Left lung (tissue), 10 donors: ENCODE results near the gene APOBEC3A. TPM values are rescaled to one million over a fixed set of nuclear protein-coding genes. Genes with fewer than 3 reads are reported as not detected.
A peak's percentile ranks its signal among the peaks of the same experiment; 100 is the strongest.

ENCODE experiments used
- ATAC-seq: fragments of 200-7000 bp; cut with Tn5 transposase; one replicate; pipeline ENCODE4 v1.9.1; 2020; ENCODE audit warnings: moderate library complexity
- DNase-seq, 4 donors: peaks; one replicate each; pipeline ENCODE4 v3.0.0-alpha.2; 2013 to 2020
- H3K27ac ChIP-seq, 2 donors: fragments of 200-600 bp; sonication (generic) in 1 of 2; one replicate each; pipeline versions ENCODE4 v1.5.0 to v1.8.0; 2020 to 2021
- H3K27me3 ChIP-seq, 2 donors: fragments of 200-600 bp; sonication (generic) in 1 of 2; one replicate each; pipeline versions ENCODE4 v1.5.0 to v1.8.0; 2020 to 2021
- H3K36me3 ChIP-seq, 2 donors: fragments of 200-600 bp; sonication (generic) in 1 of 2; one replicate each; pipeline versions ENCODE4 v1.5.0 to v1.8.0; 2020 to 2021
- H3K4me1 ChIP-seq, 2 donors: fragments of 200-600 bp; one replicate each; pipeline ENCODE4 v1.8.0; 2021
- H3K4me3 ChIP-seq, 2 donors: fragments of 200-600 bp; sonication (generic) in 1 of 2; one replicate each; pipeline versions ENCODE4 v1.5.0 to v1.8.0; 2020 to 2021; ENCODE audit warnings: mild to moderate bottlenecking in 1 of 2
- H3K9me3 ChIP-seq, 2 donors: fragments of 200-600 bp; sonication (generic) in 1 of 2; one replicate each; pipeline versions ENCODE4 v1.5.0 to v1.8.0; 2020 to 2021
- CTCF ChIP-seq, 2 donors: fragments of 200-600 bp; sonication (generic) in 1 of 2; IDR thresholded peaks; one replicate each; pipeline versions ENCODE4 v1.5.0 to v1.8.0; 2021; ENCODE audit warnings: antibody characterized with exemption in 2 of 2
- intact Hi-C, 2 donors: fragments of 100-400 bp; cut with DNase I; formaldehyde crosslinking; loops; one replicate each; pipeline versions ENCODE4 v1.11.2 to v1.14.2; 2022
- polyA plus RNA-seq, 6 donors: library from polyadenylated mRNA; unstranded; fragments of 120-200 nt; gene quantifications; one replicate each; pipeline ENCODE4 v1.2.1, GENCODE V29; 2013; ENCODE audit not compliant: insufficient read length in 6 of 6
- total RNA-seq, 2 donors: library from RNA; stranded (reverse); fragmentation: NEBNext Ultra II Directional; extraction: Animal tissue kit (Norgen Biotek cat#: 25700); gene quantifications; one replicate each; pipeline ENCODE4 v1.2.1, GENCODE V29; 2021
- donor health status: DM: no; HTN: yes; CAD: no.
- donor health status: DM: no; HTN: no; CAD: no.

The APOBEC3A gene
- total and polyA plus RNA-seq, 8 donors, result 0.38 to 25.5 (median 0.52) TPM; not detected in 3

- peak overlapping the region in 1 of 2 donors; percentile 94 for H3K27ac ChIP-seq
- intact Hi-C loops, result no loop called here
Observed at GRCh38 chr22:38953577-38954413, 3.6 kb upstream of the APOBEC3A start.

GRCh38 chr22:38954414-38955043 is 2.9 kb upstream of the APOBEC3A start:
- H3K36me3 ChIP-seq, result no peaks in the 10 kb centered on the region
- intact Hi-C loops, result no loop called here
- H3K9me3 ChIP-seq, result no peaks in the 10 kb centered on the region
- peak overlapping the region in 1 of 2 donors; percentile 37 for H3K4me3 ChIP-seq
- H3K27me3 ChIP-seq, result no peaks in the 10 kb centered on the region
- peaks cover 3 to 70% of the 10 kb centered on the region in 2 donors for H3K4me1 ChIP-seq
- DNase-seq, result no peak
- H3K27ac ChIP-seq, result peak overlapping the region in 1 of 2 donors; percentile 94
- no peak for TF ChIP-seq CTCF (IDR thresholded peaks at IDR 0.05)
- ATAC-seq, result no peak

More at GRCh38 chr22:38953577-38954413, 3.6 kb upstream of the APOBEC3A start:
- H3K4me3 ChIP-seq, result peak overlapping the region in 1 of 2 donors; percentile 37
- H3K4me1 ChIP-seq, result peaks cover 3 to 63% of the 10 kb centered on the region in 2 donors
- H3K9me3 ChIP-seq, result no peaks in the 10 kb centered on the region
- no peak for TF ChIP-seq CTCF (IDR thresholded peaks at IDR 0.05)
- ATAC-seq (peak; percentile 73), DNase-seq (peak in 1 of 4 donors; percentile 61)
- H3K36me3 ChIP-seq, result no peaks in the 10 kb centered on the region
- no peaks in the 10 kb centered on the region for H3K27me3 ChIP-seq

GRCh38 chr22:38955250-38955905 is 2.0 kb upstream of the APOBEC3A start:
- Histone ChIP-seq H3K9me3 (no peaks in the 10 kb centered on the region), H3K27me3 (no peaks in the 10 kb centered on the region), H3K36me3 (no peaks in the 10 kb centered on the region), H3K27ac (peak overlapping the region in 1 of 2 donors; percentile 94), H3K4me3 (peak overlapping the region in 1 of 2 donors; percentile 37), H3K4me1 (peaks cover 3 to 72% of the 10 kb centered on the region in 2 donors)
- DNase-seq, result peak in 1 of 4 donors; percentile 18
- ATAC-seq, result no peak
- intact Hi-C loops, result no loop called here
- no peak for TF ChIP-seq CTCF (IDR thresholded peaks at IDR 0.05)

GRCh38 chr22:38955926-38956325 is 1.5 kb upstream of the APOBEC3A start:
- no peaks in the 10 kb centered on the region for H3K9me3 ChIP-seq
- ATAC-seq, result no peak
- no peaks in the 10 kb centered on the region for H3K36me3 ChIP-seq
- H3K27me3 ChIP-seq, result no peaks in the 10 kb centered on the region
- peaks cover 3 to 72% of the 10 kb centered on the region in 2 donors for H3K4me1 ChIP-seq
- intact Hi-C loops, result no loop called here
- no peak overlapping the region for H3K27ac ChIP-seq
- no peak for TF ChIP-seq CTCF (IDR thresholded peaks at IDR 0.05)
- H3K4me3 ChIP-seq, result no peak overlapping the region
- DNase-seq, result peak in 1 of 4 donors; percentile 28
